Esophagus squamous epithelium (tissue), 4 donors: ENCODE measurements around the gene ARL6.

Experiments used
- CTCF ChIP-seq, 6 experiments: fragments of 450-650 bp in 4 of 6; fragments of 200-600 bp in 2 of 6; sonication (generic) in 2 of 6; IDR thresholded peaks; one replicate each; pipeline ENCODE4 v1.5.1; 2016 to 2019; ENCODE audit warnings: antibody characterized with exemption in 6 of 6, mild to moderate bottlenecking in 4 of 6, moderate library complexity in 4 of 6
- POLR2A ChIP-seq, 4 donors: fragments of 450-650 bp; IDR thresholded peaks; one replicate each; pipeline ENCODE4 v1.6.1; 2017; ENCODE audit warnings: antibody characterized with exemption in 4 of 4, mild to moderate bottlenecking in 4 of 4, moderate library complexity in 3 of 4

- TF ChIP-seq CTCF (IDR thresholded peaks at IDR 0.05) = peak; percentile 23 to 85 (median 69)
- TF ChIP-seq POLR2A (IDR thresholded peaks at IDR 0.05) = no peak
Measured at GRCh38 chr3:97793420-97794019, 29.0 kb downstream of the ARL6 start.
